ENCODE data around the gene GLIS1.

Gene GLIS1

DNA sequence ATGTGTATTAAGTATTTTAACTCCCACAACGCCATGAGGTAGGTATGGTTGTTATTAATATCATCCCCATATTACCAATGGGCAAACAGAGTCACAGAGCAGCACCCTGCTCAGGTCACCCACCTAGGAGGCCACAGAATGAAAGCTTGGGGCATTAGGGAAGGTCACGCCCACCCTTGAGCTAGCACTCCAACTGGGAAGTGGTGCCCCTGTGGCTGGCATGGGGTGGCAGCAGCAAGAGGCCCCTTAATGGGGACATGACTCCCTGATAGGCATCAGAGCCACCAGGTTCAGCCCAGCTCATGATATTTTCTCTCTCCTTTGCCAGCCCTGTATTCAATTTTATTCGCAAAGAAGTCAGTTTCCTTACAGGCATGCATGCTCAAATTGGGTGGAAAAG is 189.2 kb downstream of the GLIS1 start:
- H3K27me3 ChIP-seq (ENCODE audit: insufficient read depth, low read length, poor library complexity, severe bottlenecking), result no peaks in the 10 kb centered on the region
- H3K4me1 ChIP-seq (ENCODE audit: insufficient read depth, low read length, poor library complexity, severe bottlenecking), result peaks cover 36% of the 10 kb centered on the region
- no peak overlapping the region for H3K4me2 ChIP-seq (ENCODE audit: low read depth, low read length, poor library complexity, severe bottlenecking)
- no peaks in the 10 kb centered on the region; the same call in 1 of the 2 replicates for H3F3A ChIP-seq (ENCODE audit: low read depth)
- H2AFZ ChIP-seq (ENCODE audit: low read length), result no peak overlapping the region
- H3K4me3 ChIP-seq (ENCODE audit: low read length, poor library complexity, severe bottlenecking), result no peak overlapping the region
- TF ChIP-seq, protein P1, sequence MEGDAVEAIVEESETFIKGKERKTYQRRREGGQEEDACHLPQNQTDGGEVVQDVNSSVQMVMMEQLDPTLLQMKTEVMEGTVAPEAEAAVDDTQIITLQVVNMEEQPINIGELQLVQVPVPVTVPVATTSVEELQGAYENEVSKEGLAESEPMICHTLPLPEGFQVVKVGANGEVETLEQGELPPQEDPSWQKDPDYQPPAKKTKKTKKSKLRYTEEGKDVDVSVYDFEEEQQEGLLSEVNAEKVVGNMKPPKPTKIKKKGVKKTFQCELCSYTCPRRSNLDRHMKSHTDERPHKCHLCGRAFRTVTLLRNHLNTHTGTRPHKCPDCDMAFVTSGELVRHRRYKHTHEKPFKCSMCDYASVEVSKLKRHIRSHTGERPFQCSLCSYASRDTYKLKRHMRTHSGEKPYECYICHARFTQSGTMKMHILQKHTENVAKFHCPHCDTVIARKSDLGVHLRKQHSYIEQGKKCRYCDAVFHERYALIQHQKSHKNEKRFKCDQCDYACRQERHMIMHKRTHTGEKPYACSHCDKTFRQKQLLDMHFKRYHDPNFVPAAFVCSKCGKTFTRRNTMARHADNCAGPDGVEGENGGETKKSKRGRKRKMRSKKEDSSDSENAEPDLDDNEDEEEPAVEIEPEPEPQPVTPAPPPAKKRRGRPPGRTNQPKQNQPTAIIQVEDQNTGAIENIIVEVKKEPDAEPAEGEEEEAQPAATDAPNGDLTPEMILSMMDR (conservative IDR thresholded peaks at IDR 0.05; ENCODE audit: low read length), result no peak
- TF ChIP-seq EZH2phosphoT487 (IDR thresholded peaks at IDR 0.05; ENCODE audit: borderline replicate concordance), result no peak
- no peaks in the 10 kb centered on the region for H4K20me1 ChIP-seq (ENCODE audit: insufficient read depth, low read length, poor library complexity, severe bottlenecking)
- H3K79me2 ChIP-seq (ENCODE audit: insufficient read depth, low read length), result no peaks in the 10 kb centered on the region
- no peaks in the 10 kb centered on the region for H3K9me2 ChIP-seq (replicated peaks; ENCODE audit: low read depth, low read length)
- H3K36me3 ChIP-seq (ENCODE audit: insufficient read depth, low read length), result no peaks in the 10 kb centered on the region
- H3K9me3 ChIP-seq (ENCODE audit: insufficient read depth, low read depth, low read length), result no peaks in the 10 kb centered on the region
- H3K9ac ChIP-seq (ENCODE audit: low read depth, low read length, poor library complexity, severe bottlenecking), result no peak overlapping the region

DNA sequence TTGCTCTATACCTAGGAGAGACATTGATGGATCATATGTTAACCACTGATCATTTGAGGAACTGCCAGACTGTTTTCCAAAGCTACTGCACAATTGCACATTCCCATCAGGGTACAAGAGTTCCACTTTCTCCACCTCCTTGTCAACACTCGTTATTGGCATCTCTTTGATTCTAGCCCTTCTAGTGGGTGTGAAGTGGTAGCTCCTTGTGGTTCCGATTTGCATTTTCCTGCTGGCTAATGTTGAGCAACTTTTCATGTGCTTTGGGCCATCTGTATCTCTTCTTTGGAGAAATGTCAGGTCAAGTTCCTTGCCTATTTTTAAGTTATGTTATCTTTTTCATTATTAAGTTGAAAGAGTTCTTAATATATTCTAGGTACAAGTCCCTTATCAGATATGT is 189.7 kb downstream of the GLIS1 start:
- peaks cover 31% of the 10 kb centered on the region for H3K4me1 ChIP-seq (ENCODE audit: insufficient read depth, low read length, poor library complexity, severe bottlenecking)
- no peaks in the 10 kb centered on the region for H4K20me1 ChIP-seq (ENCODE audit: insufficient read depth, low read length, poor library complexity, severe bottlenecking)
- no peak overlapping the region for H2AFZ ChIP-seq (ENCODE audit: low read length)
- no peaks in the 10 kb centered on the region for H3K27me3 ChIP-seq (ENCODE audit: insufficient read depth, low read length, poor library complexity, severe bottlenecking)
- H3K36me3 ChIP-seq (ENCODE audit: insufficient read depth, low read length), result no peaks in the 10 kb centered on the region
- H3K4me3 ChIP-seq (ENCODE audit: low read length, poor library complexity, severe bottlenecking), result no peak overlapping the region
- no peaks in the 10 kb centered on the region for H3K79me2 ChIP-seq (ENCODE audit: insufficient read depth, low read length)
- H3K9me3 ChIP-seq (ENCODE audit: insufficient read depth, low read depth, low read length), result no peaks in the 10 kb centered on the region
- no peak overlapping the region for H3K9ac ChIP-seq (ENCODE audit: low read depth, low read length, poor library complexity, severe bottlenecking)
- H3K4me2 ChIP-seq (ENCODE audit: low read depth, low read length, poor library complexity, severe bottlenecking), result no peak overlapping the region
- TF ChIP-seq EZH2phosphoT487 (IDR thresholded peaks at IDR 0.05; ENCODE audit: borderline replicate concordance), result no peak
- TF ChIP-seq, protein P1 (conservative IDR thresholded peaks at IDR 0.05; ENCODE audit: low read length), result no peak
- H3K9me2 ChIP-seq (replicated peaks; ENCODE audit: low read depth, low read length), result no peaks in the 10 kb centered on the region
- no peaks in the 10 kb centered on the region; the same call in 1 of the 2 replicates for H3F3A ChIP-seq (ENCODE audit: low read depth)

DNA sequence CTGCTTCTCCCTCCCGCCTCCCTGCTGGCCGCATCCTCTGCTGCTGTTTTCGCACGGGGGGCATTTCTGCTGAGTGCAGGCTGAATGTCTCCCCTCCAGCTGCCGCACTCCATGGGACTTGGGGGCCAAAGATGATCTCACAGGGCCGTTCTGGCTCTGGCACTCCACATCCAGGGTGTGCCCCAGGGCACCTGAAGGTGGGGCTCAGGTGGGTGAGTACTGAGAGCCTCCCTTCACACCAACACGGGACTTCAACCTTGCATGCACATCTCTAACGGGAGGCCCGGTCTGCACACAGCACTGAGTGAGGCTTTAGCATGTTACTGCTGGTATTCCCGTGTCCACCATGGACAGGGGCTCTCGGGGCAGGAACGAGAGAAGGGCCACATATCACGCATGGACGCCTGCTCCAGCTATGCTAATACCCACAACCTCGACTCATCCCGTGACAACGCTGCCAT is 190.9 kb downstream of the GLIS1 start:
- Histone ChIP-seq H3K4me1 (ENCODE audit: insufficient read depth, low read length, poor library complexity, severe bottlenecking) (peaks cover 20% of the 10 kb centered on the region), H3K4me3 (ENCODE audit: low read length, poor library complexity, severe bottlenecking) (no peak overlapping the region), H3K9me3 (ENCODE audit: insufficient read depth, low read depth, low read length) (no peaks in the 10 kb centered on the region), H3F3A (ENCODE audit: low read depth) (no peaks in the 10 kb centered on the region; the same call in 1 of the 2 replicates), H3K27me3 (ENCODE audit: insufficient read depth, low read length, poor library complexity, severe bottlenecking) (no peaks in the 10 kb centered on the region), H3K4me2 (ENCODE audit: low read depth, low read length, poor library complexity, severe bottlenecking) (no peak overlapping the region), H3K36me3 (ENCODE audit: insufficient read depth, low read length) (no peaks in the 10 kb centered on the region), H2AFZ (ENCODE audit: low read length) (no peak overlapping the region), H3K79me2 (ENCODE audit: insufficient read depth, low read length) (no peaks in the 10 kb centered on the region), H3K9me2 (replicated peaks; ENCODE audit: low read depth, low read length) (no peaks in the 10 kb centered on the region), H3K9ac (ENCODE audit: low read depth, low read length, poor library complexity, severe bottlenecking) (no peak overlapping the region), H4K20me1 (ENCODE audit: insufficient read depth, low read length, poor library complexity, severe bottlenecking) (no peaks in the 10 kb centered on the region)
- TF ChIP-seq EZH2phosphoT487 (IDR thresholded peaks at IDR 0.05; ENCODE audit: borderline replicate concordance), result no peak
- TF ChIP-seq, protein P1 (conservative IDR thresholded peaks at IDR 0.05; ENCODE audit: low read length), result no peak
